HL-60 (cell line): ENCODE results near the gene FBXL5.

Experiments
- CTCF ChIP-seq: IDR thresholded peaks from one replicate; pipeline ENCODE4 v1.5.1; 2011; ENCODE audit warnings: low read length, control low read depth, inconsistent platforms; ENCODE audit not compliant: insufficient read depth
- POLR2AphosphoS5 ChIP-seq: IDR thresholded peaks from 2 replicates; pipeline ENCODE4 v1.6.1; 2012; ENCODE audit warnings: low read depth
- REST ChIP-seq: IDR thresholded peaks from 2 replicates; pipeline ENCODE4 v1.6.1; 2012; ENCODE audit warnings: low read depth; ENCODE audit not compliant: insufficient replicate concordance
- SPI1 ChIP-seq: IDR thresholded peaks from 2 replicates; pipeline ENCODE4 v1.6.1; 2012; ENCODE audit warnings: low read depth, mild to moderate bottlenecking, borderline replicate concordance

- TF ChIP-seq CTCF (no peak), REST (no peak), POLR2AphosphoS5 (no peak), SPI1 (no peak)
These were observed 43.0 kb downstream of the FBXL5 start for GRCh38 chr4:15612136-15612535.
